Measurements from ENCODE around the gene AGRN.

AGRN gene

DNA sequence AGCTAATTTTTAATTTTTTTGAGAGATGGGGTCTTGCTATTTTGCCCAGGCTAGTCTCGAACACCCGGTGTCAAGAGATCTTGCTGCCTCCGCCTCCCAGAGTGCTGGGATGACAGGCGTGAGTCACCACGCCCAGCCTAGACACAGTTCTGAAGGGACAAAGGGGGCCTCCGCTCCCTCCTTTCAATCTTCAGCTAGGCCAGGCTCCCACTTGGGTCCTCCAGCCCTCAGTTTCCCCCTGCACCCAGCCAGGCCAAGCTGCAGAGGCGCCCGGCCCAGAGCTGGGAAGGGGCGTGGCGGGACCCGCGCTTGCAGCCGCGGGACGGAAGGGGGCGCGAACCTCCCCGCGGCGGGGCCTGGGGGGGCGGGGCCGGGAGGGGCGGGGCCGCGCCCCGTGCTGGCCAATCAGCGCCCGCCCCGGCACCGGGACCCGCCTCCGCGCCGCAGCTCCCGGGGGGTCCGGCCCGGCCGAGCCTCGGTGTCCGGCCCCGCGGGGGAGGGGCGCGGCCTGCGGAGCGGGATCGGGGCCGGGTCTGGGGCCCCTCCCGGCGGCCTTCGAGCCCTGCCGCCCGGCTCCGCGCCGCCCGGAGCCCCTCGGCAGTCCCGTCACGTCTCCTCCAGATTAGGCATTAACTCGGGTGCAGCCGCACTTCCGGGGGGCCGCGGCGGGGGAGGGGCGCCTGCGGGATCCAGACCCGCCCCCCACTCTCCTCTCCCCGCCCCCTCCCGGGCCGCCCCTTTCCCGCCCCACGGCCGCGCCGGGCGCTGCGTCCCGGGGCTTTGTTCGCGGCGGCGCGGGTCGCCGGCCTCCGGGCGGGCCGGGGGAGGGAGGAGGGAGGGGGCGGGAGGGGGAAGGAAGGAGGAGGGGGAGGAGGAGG is 559 bp upstream of the AGRN start:
- no peaks in the 10 kb centered on the region for H3K36me3 ChIP-seq (ENCODE audit: insufficient read depth)
- H3K79me2 ChIP-seq (ENCODE audit: insufficient read depth, low read depth): no peaks in the 10 kb centered on the region
- H3K9ac ChIP-seq: no peak overlapping the region
- H3K4me2 ChIP-seq: peak overlapping the region; percentile 24; the same call in 1 of the 2 replicates
- H4K20me1 ChIP-seq (ENCODE audit: insufficient read depth): no peaks in the 10 kb centered on the region
- peaks cover 36% of the 10 kb centered on the region for H3K27me3 ChIP-seq (ENCODE audit: insufficient read depth, low read depth)
- H3K4me1 ChIP-seq (ENCODE audit: low read depth, poor library complexity, severe bottlenecking): peaks cover 17% of the 10 kb centered on the region
- no peak overlapping the region for H3K27ac ChIP-seq
- no peak overlapping the region for H3K4me3 ChIP-seq (IDR thresholded peaks at IDR 0.05; ENCODE audit: insufficient read depth, low read depth, low read length)
- H2AFZ ChIP-seq (ENCODE audit: low read depth): no peak overlapping the region
- TF ChIP-seq, protein P1, sequence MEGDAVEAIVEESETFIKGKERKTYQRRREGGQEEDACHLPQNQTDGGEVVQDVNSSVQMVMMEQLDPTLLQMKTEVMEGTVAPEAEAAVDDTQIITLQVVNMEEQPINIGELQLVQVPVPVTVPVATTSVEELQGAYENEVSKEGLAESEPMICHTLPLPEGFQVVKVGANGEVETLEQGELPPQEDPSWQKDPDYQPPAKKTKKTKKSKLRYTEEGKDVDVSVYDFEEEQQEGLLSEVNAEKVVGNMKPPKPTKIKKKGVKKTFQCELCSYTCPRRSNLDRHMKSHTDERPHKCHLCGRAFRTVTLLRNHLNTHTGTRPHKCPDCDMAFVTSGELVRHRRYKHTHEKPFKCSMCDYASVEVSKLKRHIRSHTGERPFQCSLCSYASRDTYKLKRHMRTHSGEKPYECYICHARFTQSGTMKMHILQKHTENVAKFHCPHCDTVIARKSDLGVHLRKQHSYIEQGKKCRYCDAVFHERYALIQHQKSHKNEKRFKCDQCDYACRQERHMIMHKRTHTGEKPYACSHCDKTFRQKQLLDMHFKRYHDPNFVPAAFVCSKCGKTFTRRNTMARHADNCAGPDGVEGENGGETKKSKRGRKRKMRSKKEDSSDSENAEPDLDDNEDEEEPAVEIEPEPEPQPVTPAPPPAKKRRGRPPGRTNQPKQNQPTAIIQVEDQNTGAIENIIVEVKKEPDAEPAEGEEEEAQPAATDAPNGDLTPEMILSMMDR (conservative IDR thresholded peaks at IDR 0.05; ENCODE audit: low read depth, low read length): peak; percentile 31

DNA sequence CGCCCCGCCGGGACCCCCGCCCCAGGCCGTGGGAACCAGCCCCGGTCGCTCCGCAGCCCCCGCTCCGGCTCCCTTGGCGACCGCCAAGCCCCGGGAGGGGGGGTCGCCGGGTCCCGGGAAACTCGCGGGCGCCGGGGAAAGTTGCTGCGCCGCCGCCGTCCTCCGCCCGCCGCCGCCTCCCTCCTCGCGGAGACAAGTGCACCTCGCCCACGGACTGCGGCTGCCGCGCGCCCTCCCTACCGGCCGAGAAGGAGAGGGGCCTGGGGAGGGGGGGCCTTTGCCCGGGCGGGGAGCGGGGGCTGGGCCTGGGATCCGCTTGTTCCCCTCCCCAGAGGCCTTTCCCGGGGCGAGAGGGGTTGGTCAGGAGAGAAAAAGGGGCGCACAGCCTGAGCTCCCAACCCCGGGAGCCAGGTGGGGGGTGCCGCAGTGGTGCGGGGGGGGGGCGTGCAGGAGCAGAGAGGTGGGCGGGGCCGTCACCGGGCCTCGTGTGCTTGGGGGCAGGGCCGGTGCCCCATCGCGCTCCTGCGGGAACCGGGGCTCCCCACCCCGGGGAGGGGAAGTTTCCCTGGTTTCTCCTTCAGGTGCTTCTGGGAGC is 592 bp downstream of the AGRN start:
- Histone ChIP-seq H4K20me1 (ENCODE audit: insufficient read depth) (no peaks in the 10 kb centered on the region), H3K9ac (no peak overlapping the region), H3K79me2 (ENCODE audit: insufficient read depth, low read depth) (no peaks in the 10 kb centered on the region), H2AFZ (ENCODE audit: low read depth) (peak overlapping the region; percentile 30; the same call in 1 of the 2 replicates), H3K4me1 (ENCODE audit: low read depth, poor library complexity, severe bottlenecking) (peaks cover 16% of the 10 kb centered on the region), H3K4me2 (peak overlapping the region; percentile 57), H3K27ac (no peak overlapping the region), H3K27me3 (ENCODE audit: insufficient read depth, low read depth) (peaks cover 46% of the 10 kb centered on the region), H3K36me3 (ENCODE audit: insufficient read depth) (no peaks in the 10 kb centered on the region), H3K4me3 (IDR thresholded peaks at IDR 0.05; ENCODE audit: insufficient read depth, low read depth, low read length) (no peak overlapping the region)
- TF ChIP-seq, protein P1 (conservative IDR thresholded peaks at IDR 0.05; ENCODE audit: low read depth, low read length): no peak

DNA sequence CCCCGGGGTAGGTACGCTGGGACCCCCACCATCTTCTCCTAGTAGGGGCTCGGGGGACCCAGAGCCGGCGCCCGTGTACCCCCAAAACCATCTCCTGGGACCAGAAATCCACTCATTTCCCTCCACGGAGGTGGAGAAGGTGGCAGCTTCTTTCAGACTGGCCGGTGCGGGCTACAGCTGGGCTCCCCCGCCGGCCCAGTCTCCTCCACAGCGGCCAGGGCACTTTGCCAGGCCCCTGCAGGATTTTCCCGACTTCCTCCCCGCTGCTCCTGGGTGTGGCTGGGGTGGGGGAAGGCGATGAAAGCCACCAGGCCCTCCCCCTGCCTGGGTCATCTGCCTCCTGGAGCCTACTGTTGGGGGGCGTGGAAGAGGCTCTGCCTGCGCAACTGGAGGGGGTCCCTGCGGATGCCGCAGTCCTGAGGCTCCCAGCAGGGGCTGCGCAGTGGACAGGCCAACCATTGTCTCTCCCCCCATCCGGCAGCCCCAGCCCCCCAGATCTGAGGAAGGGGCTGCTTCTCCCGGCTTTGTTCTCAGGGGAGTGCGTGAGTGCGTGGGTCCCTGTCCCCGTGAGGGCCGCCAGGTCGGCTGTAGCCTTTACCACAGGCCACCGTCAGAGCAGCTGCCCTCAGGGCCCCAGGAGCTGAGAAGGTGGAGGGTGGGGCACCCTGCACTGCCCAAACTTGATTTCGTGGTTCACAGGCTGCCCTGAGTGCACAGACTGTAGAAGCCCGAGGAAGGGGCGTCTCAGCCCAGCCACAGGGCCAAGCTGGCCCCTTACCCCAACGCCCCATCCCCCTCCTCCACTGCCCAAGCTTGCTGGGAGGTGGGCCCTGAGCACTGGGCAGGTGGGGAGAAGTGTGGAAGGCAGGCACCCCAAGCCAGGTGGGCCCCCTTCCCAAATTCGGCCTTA is 1.3 kb downstream of the AGRN start:
- peaks cover 16% of the 10 kb centered on the region for H3K4me1 ChIP-seq (ENCODE audit: low read depth, poor library complexity, severe bottlenecking)
- no peaks in the 10 kb centered on the region for H3K79me2 ChIP-seq (ENCODE audit: insufficient read depth, low read depth)

DNA sequence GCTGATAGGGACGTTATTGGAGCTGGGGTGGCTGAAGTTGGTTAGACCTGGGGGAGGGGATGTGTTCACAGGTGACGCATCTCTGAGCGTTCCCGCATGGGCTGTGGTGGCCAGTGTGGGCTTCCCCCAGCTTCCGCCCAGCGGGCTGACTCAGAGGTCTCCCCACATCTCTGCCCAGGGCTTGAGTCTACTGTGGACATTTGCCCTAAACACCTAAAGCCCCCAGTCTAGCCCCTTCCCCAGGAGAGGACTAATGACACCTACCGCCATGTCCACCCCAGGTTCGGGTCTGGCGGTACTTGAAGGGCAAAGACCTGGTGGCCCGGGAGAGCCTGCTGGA is 2.0 kb downstream of the AGRN start:
- no peaks in the 10 kb centered on the region for H3K79me2 ChIP-seq (ENCODE audit: insufficient read depth, low read depth)

More for the DNA sequence above, 1.3 kb downstream of the AGRN start:
- TF ChIP-seq, protein P1 (conservative IDR thresholded peaks at IDR 0.05; ENCODE audit: low read depth, low read length): no peak
- Histone ChIP-seq H3K27me3 (ENCODE audit: insufficient read depth, low read depth) (peaks cover 54% of the 10 kb centered on the region), H3K9ac (no peak overlapping the region), H3K36me3 (ENCODE audit: insufficient read depth) (no peaks in the 10 kb centered on the region), H3K27ac (no peak overlapping the region), H3K4me3 (IDR thresholded peaks at IDR 0.05; ENCODE audit: insufficient read depth, low read depth, low read length) (no peak overlapping the region), H4K20me1 (ENCODE audit: insufficient read depth) (no peaks in the 10 kb centered on the region), H3K4me2 (peak overlapping the region; percentile 54; the same call in 1 of the 2 replicates), H2AFZ (ENCODE audit: low read depth) (no peak overlapping the region)

More for the DNA sequence above, 2.0 kb downstream of the AGRN start:
- Histone ChIP-seq H3K9ac (no peak overlapping the region), H3K27ac (no peak overlapping the region), H3K4me2 (no peak overlapping the region), H2AFZ (ENCODE audit: low read depth) (no peak overlapping the region), H4K20me1 (ENCODE audit: insufficient read depth) (no peaks in the 10 kb centered on the region), H3K4me1 (ENCODE audit: low read depth, poor library complexity, severe bottlenecking) (peaks cover 16% of the 10 kb centered on the region), H3K27me3 (ENCODE audit: insufficient read depth, low read depth) (peaks cover 60% of the 10 kb centered on the region), H3K36me3 (ENCODE audit: insufficient read depth) (no peaks in the 10 kb centered on the region), H3K4me3 (IDR thresholded peaks at IDR 0.05; ENCODE audit: insufficient read depth, low read depth, low read length) (no peak overlapping the region)
- TF ChIP-seq, protein P1 (conservative IDR thresholded peaks at IDR 0.05; ENCODE audit: low read depth, low read length): no peak
